Body of pancreas (tissue), 4 donors: Measurements from ENCODE around the gene STOX2.
"Not testable (repeated sequence)": the region's sequence is repeated elsewhere in the genome, so short reads cannot be mapped to it uniquely, and the experiment has no call there.

Experiments
- POLR2A ChIP-seq, 3 donors: fragments of 450-650 bp; IDR thresholded peaks; one replicate each; pipeline ENCODE4 v1.6.1; 2016; ENCODE audit warnings: antibody characterized with exemption in 3 of 3, mild to moderate bottlenecking in 2 of 3
- TF ChIP-seq, protein P1 (sequence below), 7 experiments: fragments of 450-650 bp in 4 of 7; fragments of 200-600 bp in 3 of 7; sonication (generic) in 3 of 7; IDR thresholded peaks; one replicate each; pipeline ENCODE4 v1.5.1; 2016 to 2019; ENCODE audit warnings: antibody characterized with exemption in 7 of 7

DNA sequence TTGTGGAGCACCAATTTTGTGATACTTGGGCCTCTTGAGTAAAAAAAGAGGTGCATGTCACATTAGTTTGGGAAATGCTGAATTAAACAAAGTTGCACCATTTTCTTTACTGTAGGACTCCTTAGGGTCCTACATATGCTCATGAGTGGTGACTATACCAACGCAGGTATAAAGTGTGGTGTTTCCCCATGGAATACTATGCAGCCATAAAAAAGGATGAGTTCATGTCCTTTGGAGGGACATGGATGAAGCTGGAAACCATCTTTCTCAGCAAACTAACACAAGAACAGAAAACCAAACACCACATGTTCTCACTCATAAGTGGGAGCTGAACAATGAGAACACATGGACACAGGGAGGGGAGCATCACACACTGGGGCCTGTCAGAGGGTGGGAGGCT is 47.5 kb downstream of the STOX2 start:
- TF ChIP-seq, protein P1, sequence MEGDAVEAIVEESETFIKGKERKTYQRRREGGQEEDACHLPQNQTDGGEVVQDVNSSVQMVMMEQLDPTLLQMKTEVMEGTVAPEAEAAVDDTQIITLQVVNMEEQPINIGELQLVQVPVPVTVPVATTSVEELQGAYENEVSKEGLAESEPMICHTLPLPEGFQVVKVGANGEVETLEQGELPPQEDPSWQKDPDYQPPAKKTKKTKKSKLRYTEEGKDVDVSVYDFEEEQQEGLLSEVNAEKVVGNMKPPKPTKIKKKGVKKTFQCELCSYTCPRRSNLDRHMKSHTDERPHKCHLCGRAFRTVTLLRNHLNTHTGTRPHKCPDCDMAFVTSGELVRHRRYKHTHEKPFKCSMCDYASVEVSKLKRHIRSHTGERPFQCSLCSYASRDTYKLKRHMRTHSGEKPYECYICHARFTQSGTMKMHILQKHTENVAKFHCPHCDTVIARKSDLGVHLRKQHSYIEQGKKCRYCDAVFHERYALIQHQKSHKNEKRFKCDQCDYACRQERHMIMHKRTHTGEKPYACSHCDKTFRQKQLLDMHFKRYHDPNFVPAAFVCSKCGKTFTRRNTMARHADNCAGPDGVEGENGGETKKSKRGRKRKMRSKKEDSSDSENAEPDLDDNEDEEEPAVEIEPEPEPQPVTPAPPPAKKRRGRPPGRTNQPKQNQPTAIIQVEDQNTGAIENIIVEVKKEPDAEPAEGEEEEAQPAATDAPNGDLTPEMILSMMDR (IDR thresholded peaks at IDR 0.05) = not testable (repeated sequence)
- TF ChIP-seq POLR2A (IDR thresholded peaks at IDR 0.05) = not testable (repeated sequence)
